Kidney (tissue), 14 donors: Measurements from ENCODE around the gene SMIM30. TPM values are rescaled to one million over a fixed set of nuclear protein-coding genes. Genes with fewer than 3 reads are reported as not detected.

ENCODE experiments used
- DNase-seq, 5 donors: peaks; one replicate each; pipeline ENCODE4 v3.0.0-alpha.2; 2013 to 2020
- FAIRE-seq: peaks from 2 replicates; lab custom pipeline; 2012; peaks lifted over from hg19 to GRCh38; lab: Jason Lieb, UNC
- H3K27ac ChIP-seq, 2 donors: one replicate each; pipeline ENCODE4 v1.7.0; 2013; ENCODE audit warnings: low read depth in 2 of 2, low read length in 2 of 2, inconsistent platforms in 1 of 2
- H3K27me3 ChIP-seq: one replicate; pipeline ENCODE4 v1.7.1; 2013; ENCODE audit warnings: low read length, inconsistent platforms; ENCODE audit not compliant: control insufficient read depth, insufficient read depth
- H3K36me3 ChIP-seq, 3 donors: one replicate each; pipeline versions ENCODE4 v1.7.0 to v1.7.1; 2013; ENCODE audit warnings: low read length in 3 of 3, control low read depth in 1 of 3, inconsistent platforms in 1 of 3; ENCODE audit not compliant: insufficient read depth in 3 of 3, control insufficient read depth in 2 of 3
- H3K4me1 ChIP-seq, 3 donors: one replicate each; pipeline versions ENCODE4 v1.7.0 to v1.7.1; 2013; ENCODE audit warnings: low read length in 3 of 3, inconsistent platforms in 1 of 3, low read depth in 1 of 3; ENCODE audit not compliant: control insufficient read depth in 2 of 3, insufficient read depth in 2 of 3
- H3K4me3 ChIP-seq, 3 donors: one replicate each; pipeline versions ENCODE4 v1.7.0 to v1.8.1; 2013; ENCODE audit warnings: low read length in 3 of 3, control low read depth in 1 of 3, inconsistent platforms in 1 of 3
- H3K9ac ChIP-seq, 3 donors: one replicate each; pipeline versions ENCODE4 v1.7.0 to v1.7.1; 2013; ENCODE audit warnings: low read length in 3 of 3, control low read depth in 1 of 3, inconsistent platforms in 1 of 3
- H3K9me3 ChIP-seq, 3 donors: one replicate each; pipeline versions ENCODE4 v1.7.0 to v1.7.1; 2013; ENCODE audit warnings: low read length in 3 of 3, control low read depth in 1 of 3, inconsistent platforms in 1 of 3; ENCODE audit not compliant: control insufficient read depth in 2 of 3, insufficient read depth in 1 of 3
- intact Hi-C: fragments of 100-400 bp; cut with DNase I; formaldehyde crosslinking; loops from one replicate; pipeline ENCODE4 v1.11.1; 2022
- polyA plus RNA-seq: library from polyadenylated mRNA; stranded (reverse); fragments of 350-450 nt; fragmentation: Illumina TruSeq; extraction: RNeasy Lipid Tissue Mini Kit (QIAGEN cat#74804); gene quantifications from one replicate; pipeline ENCODE4 v1.2.3, GENCODE V29; 2014; ENCODE audit warnings: low read depth, low replicate concordance; ENCODE audit not compliant: insufficient read depth
- total RNA-seq: library from RNA; stranded (reverse); fragmentation: NEBNext Ultra II Directional; extraction: Animal tissue kit (Norgen Biotek cat#: 25700); gene quantifications from one replicate; pipeline ENCODE4 v1.2.1, GENCODE V29; 2021
- TF ChIP-seq, protein P1 (sequence below): IDR thresholded peaks from 3 replicates; pipeline ENCODE4 v1.5.1; 2012; ENCODE audit warnings: mild to moderate bottlenecking, moderate library complexity, borderline replicate concordance; ENCODE audit not compliant: insufficient read depth; ENCODE audit errors: extremely low read depth
- donor health status: control.
- donor health status: control.
- donor health status: control.
- donor health status: control.
- donor health status: control.
- donor health status: DM: yes; HTN: yes; CAD: no.
- donor health status: Normal renal cell carcinoma (clear cell type).

The SMIM30 gene
- total and polyA plus RNA-seq, 2 donors from 2014 or later: 42.9 to 102 TPM

DNA sequence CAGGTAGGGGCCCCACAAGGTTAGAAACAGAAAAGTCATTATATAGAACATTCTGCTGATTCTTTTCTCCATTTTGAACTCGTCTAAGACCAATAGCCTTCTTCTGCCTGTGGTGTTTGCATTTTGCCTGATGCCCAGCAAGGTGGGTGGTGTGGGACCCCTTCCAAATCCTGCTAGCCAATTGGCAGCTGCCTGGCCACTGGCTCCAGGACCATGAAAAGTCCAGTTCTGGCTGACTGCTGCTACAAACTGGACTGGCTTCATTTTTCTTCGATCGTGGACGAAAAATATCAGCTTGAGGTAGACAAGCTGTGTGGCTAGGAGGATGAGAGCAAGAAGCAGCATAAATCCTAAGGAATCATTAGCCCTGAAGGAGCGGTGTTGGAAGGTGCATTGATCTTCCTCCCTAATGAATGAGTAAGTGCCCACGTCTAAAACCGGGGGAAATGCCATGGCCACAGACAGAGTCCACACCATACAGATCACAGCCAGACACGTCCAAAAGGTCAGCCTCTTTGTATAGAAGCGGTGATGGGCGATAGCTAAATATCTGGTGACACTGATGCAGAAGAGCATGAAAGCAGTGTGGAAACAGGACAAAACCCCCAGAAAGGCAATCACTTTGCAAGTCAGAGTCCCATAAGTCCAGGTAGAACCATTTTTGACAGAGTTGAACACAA lies 34.4 kb downstream of the SMIM30 start:
- intact Hi-C loops: no loop called here
- H3K9me3 ChIP-seq: no peaks in the 10 kb centered on the region

DNA sequence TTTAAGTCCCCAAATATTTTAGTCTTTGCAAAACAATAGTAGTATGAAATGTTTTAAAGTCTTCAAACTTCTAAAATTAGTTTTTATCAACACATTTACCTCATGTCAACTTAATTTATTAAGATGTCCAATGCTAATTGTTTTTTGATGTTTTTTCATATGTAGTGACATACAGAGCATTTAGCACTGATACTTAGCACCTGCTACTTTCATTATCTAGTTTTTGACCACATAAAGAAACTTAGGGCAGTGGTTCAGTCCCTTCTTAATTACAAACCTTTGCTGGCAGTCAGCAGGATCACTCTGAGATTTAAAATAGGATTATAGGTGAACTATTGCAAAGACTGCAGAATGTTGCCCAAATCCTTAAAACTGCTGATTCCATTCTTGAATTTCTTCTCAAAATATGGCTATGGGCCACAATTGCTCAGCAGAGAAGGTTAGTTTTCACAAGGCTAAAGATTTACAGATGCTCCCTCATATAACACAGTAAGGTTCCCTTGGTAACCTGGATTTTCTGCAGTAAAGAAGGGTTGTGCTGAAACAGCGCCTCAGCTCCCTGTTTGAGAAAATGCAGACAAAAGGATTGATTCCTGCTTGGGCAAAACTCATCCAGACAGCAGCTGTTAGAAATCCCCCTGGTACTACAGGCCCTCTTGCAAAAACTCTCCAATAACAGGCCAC lies 35.1 kb downstream of the SMIM30 start:
- Histone ChIP-seq H3K4me3 (no peak overlapping the region), H3K36me3 (no peaks in the 10 kb centered on the region), H3K4me1 (peaks cover 0 to 6% (median 0%) of the 10 kb centered on the region in 3 donors), H3K9ac (no peak overlapping the region), H3K9me3 (no peaks in the 10 kb centered on the region), H3K27ac (no peak overlapping the region), H3K27me3 (no peaks in the 10 kb centered on the region)
- FAIRE-seq (no peak), DNase-seq (peak in 2 of 5 donors; percentile 21 to 23)
- TF ChIP-seq, protein P1, sequence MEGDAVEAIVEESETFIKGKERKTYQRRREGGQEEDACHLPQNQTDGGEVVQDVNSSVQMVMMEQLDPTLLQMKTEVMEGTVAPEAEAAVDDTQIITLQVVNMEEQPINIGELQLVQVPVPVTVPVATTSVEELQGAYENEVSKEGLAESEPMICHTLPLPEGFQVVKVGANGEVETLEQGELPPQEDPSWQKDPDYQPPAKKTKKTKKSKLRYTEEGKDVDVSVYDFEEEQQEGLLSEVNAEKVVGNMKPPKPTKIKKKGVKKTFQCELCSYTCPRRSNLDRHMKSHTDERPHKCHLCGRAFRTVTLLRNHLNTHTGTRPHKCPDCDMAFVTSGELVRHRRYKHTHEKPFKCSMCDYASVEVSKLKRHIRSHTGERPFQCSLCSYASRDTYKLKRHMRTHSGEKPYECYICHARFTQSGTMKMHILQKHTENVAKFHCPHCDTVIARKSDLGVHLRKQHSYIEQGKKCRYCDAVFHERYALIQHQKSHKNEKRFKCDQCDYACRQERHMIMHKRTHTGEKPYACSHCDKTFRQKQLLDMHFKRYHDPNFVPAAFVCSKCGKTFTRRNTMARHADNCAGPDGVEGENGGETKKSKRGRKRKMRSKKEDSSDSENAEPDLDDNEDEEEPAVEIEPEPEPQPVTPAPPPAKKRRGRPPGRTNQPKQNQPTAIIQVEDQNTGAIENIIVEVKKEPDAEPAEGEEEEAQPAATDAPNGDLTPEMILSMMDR: no peak
- intact Hi-C loops: no loop called here

More for the DNA sequence above, 34.4 kb downstream of the SMIM30 start:
- no peak overlapping the region for H3K4me3 ChIP-seq
- no peak overlapping the region for H3K27ac ChIP-seq
- TF ChIP-seq, protein P1: no peak
- DNase-seq (no peak), FAIRE-seq (no peak)
- no peak overlapping the region for H3K9ac ChIP-seq
- no peaks in the 10 kb centered on the region for H3K36me3 ChIP-seq
- no peaks in the 10 kb centered on the region for H3K27me3 ChIP-seq
- peaks cover 0 to 6% (median 0%) of the 10 kb centered on the region in 3 donors for H3K4me1 ChIP-seq

DNA sequence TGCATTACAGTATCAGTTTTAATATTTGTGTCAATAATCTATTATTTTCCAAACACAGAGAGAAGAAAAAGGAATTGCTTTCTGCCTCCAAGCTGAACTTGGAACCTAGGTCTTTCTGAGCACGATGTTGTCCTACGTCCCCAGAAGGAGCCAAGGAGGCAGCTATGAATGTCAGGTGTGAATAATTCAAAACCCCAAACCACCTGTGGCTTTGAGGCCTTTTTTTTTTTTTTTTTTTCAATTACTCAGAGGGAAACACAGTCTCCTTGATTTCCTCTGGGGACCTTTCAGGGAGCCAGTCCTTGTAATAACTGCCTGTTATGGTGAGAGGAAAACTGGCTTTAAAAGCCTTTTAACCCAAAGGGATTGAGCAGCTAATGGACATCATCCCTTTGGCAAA lies 40.0 kb downstream of the SMIM30 start:
- DNase-seq: no peak
- Histone ChIP-seq H3K27ac (no peak overlapping the region), H3K9ac (no peak overlapping the region), H3K9me3 (no peaks in the 10 kb centered on the region), H3K27me3 (no peaks in the 10 kb centered on the region), H3K36me3 (no peaks in the 10 kb centered on the region), H3K4me3 (no peak overlapping the region), H3K4me1 (no peaks in the 10 kb centered on the region)
- intact Hi-C loops: no loop called here
- no peak for FAIRE-seq
- TF ChIP-seq, protein P1: no peak
